Activated CD4-positive, alpha-beta T cell treated with anti-CD3 and anti-CD28 coated beads, Interleukin-2, amount 50 U/mL, for 24 hours (primary cell): Measurements from ENCODE around the gene NHLRC4.
A peak's percentile ranks its signal among the peaks of the same experiment; 100 is the strongest.
"Not testable (repeated sequence)": the region's sequence is repeated elsewhere in the genome, so short reads cannot be mapped to it uniquely, and the experiment has no call there.

Source experiments
- DNase-seq, 2 donors: peaks; one replicate each; pipeline ENCODE4 v3.0.0-alpha.2; 2020; ENCODE audit warnings: low read depth in 1 of 2, low spot score in 1 of 2

NHLRC4 gene

DNA sequence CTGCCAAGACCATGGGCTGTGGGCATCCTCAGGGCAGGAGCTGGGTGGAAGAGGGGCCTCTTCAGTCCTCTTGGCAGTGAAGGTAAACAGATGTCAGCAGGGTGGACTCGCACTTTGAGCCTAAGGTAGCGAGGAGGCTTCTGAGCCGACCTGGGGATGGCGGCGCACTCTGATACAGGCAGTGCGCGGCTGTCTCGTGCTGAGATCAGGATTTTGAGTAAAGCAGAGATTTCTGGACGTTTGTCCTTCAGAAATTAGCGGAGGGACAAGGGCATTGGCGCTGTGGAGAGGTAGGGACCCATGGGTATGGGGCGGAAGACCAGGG is 29.9 kb downstream of the NHLRC4 start:
- no peak for DNase-seq

DNA sequence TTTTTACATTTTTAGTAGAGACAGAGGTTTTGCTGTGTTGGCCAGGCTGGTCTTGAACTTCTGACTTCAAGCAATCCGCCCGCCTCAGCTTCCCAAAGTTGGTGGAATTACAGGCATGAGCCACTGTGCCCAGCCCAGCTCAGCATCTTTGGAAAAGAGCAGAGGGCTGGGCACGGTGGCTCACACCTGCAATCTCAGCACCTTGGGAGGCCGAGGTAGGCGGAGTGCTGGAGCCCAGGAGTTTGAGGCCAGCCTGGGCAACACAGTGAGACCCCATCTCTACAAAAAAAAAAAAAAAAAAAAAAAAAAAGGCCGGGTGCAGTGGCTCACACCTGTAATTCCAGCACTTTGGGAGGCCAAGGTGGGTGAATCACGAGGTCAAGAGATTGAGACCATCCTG is 30.9 kb downstream of the NHLRC4 start:
- DNase-seq = not testable (repeated sequence)

DNA sequence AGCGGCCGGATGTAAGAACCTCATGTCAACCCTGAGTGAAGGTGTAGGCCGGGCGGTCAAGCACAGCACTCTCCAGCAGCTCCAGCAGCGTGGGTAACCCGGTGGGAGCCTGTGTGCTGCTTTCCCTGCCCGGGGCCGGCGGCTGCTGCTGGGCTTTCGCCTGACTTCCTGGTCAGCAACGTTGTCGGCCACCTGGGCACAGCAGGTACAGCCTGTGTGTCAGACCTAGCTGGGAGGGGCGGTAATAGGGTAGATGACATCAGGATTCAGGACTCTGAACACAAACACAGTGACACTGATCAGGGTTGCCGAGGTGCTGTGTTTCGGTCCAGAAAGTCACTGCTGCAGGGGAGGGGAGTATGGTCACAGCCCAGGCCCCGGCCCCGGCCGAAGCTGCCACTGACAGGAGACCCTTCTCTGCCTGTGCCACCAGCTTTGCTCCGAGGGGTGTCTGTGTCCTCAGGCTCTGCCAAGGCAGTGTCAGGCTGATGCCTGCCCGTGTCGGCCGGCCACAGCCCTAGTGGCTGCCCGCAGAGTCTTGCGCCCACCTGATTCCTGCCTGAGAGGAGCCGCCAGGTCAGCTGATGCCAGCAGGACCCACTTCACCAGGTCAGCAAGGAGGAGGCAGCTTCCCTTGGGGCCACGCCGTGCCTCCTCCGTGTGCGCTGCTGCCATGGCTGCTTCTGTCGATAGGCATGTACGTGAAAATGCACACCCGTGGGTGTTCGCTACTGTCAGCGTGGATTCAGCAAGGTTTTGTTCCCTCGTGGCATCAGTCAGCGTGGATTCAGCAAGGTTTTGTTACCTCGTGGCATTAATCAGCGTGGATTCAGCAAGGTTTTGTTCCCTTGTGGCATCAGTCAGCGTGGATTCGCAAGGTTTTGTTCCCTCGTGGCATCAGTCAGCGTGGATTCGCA is 32.3 kb downstream of the NHLRC4 start:
- no peak for DNase-seq

DNA sequence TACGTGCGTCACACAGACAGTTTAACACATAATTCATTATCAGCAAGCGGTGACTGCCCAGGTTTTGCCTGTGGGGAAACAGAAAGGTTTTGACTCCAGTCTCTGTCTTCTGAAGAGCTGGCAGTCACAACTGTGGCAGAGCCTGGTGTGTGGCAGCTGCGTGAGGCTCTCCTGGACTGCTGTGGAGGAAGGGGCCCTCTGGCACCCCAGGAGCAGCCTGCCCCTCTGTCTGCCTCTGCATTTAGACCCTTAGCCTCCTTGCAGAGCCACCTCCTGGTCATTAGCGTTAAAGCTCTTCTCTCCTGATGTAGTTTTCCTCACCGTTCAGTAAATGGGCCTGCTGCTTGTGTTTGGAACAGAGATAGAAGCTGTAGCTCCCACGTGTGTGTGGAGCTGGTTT is 34.0 kb downstream of the NHLRC4 start:
- DNase-seq = no peak

DNA sequence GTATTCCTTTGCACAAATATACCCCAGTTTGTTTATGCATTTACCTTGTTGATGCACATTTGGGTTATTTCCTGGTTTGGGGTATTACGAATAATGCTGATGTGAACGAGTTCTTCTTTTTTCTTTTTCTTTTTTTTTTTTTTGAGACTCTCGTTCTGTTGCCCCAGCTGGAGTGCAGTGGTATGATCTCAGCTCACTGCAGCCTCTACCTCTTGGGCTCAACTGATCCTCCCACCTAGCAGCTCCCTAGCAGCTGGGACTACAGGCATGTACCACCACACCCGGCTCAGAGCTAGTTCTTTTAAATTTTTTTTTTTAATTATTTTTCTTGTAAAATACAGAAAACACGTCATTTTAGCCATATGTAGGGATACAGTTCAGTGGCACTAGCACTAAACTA is 37.1 kb downstream of the NHLRC4 start:
- no peak for DNase-seq

DNA sequence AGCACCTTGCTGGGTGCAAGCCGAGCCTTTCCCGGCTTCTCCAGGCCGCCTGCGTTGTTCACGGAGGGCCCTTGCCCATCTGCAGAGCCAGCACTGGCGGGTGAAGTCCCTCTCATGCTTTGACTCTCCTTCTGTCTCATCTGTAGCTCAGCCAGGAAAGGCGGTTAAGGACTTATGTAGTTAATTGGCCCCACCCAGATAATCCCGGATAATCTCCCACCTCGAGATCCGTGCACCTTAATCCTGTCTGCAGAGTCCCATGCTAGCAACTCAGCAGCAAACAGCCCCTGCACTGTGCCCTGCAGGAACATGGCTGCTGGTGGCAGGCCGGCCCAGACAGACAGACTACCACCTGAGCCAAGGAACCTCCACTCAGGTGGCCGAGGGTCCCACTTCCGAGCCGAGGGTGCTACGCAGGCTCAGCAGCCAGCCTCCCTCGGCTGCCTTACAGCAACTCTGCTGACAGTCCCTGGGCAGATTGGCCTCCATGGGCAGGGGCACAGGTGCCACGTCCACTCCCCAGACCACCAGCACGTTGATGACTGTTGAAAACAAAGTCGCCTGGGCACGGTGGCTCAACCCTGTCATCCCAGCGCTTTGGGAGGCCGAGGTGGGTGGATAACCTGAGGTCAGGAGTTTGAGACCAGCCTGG is 40.0 kb downstream of the NHLRC4 start:
- no peak for DNase-seq

DNA sequence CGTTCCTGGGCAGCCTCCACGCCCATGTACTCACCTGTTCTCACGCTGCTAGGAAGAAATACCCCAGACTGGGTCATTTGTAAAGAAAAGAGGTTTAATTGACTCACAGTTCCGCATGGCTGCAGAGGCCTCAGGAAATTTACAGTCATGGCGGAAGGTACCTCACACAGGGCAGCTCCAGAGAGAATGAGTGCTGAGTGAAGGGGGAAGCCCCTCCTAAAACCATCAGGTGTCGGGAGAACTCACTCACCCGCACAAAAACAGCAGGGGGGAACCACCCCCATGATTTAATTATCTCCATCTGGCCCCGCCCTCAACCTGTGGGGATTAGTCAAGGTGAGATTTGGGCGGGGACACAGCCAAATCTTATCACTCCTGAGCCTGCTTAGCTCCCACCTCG is 41.2 kb downstream of the NHLRC4 start:
- DNase-seq = peak in 1 of 2 donors; percentile 32

DNA sequence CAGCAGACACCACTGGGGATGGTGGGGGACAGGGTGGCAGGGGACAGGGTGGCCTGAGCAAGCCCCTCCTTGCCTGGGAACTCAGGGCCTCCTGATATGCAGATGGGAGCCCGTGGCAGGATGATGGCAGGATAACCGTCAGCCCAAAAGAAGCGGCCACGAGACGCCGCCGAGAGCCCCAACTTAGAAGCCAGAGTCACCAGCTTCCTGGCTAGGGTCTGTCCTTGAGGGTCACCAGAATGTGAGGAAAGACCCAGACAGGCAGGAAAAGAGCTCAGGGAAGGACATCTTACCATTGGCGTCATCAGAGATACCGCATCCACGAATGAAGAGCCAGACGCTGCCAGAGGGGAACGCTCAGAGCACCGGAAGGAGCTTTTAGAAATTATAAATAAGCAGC is 42.5 kb downstream of the NHLRC4 start:
- no peak for DNase-seq

DNA sequence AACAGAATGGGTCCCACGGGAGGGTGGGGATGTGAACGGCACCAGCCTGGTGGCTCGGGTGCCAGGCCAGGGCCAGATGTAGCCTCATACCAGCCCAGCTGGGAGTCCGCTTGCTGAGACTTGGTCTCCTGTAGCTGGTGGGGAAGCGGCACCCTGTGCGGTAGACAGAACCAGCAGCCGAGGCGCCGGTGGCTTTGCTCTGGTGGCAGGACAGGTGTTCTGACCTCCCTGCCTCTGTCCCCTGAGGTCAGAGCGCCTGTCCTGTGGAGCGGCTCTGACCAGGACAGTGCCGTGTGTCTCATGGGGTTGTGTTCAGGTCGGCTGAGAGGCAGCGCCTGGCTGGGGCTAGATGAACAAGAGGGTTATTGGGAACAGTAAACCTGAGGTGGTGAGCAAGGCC is 43.2 kb downstream of the NHLRC4 start:
- no peak for DNase-seq

DNA sequence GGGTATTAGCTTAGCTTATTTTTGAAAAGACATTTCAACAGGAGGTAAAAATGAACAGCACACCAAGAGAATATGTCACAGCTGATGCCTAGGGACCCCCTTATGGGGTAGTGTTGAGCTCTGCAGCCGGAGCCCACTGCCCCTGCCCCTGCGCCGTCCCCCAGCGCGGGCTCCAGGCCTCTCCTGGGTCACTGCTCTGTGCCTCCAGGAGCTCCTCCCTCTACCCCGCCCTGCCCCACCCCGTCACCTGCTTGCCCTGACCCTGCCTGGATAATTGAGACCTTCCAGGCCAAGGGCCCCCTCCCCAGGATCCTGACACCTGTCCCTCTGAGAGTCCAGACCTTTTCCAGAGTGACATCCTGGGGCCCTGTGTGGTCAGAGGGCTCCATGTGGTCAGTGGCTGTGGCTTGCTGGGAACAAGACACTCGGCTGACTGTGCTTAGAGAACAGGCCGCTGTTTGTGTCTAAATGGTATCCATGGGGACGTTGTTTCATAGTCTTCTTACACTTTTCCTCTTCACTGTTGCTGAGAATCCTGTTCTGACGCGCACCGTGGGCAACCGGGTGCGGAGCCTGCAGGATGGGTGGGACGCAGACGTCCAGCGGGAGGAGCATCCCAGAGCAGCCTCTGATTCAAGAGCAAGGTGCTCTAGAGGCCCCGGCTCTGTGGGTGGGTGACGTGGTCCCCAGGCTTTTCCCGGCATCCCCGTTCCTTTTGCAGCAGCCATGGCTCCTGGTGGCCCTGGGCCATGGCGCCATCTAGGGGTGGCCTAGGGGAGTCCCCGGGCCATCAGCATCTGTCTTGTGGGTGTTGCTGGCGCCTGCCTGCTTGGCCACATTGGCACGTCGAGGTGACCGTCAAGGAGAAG is 43.9 kb downstream of the NHLRC4 start:
- DNase-seq = peak; percentile 29 to 32

DNA sequence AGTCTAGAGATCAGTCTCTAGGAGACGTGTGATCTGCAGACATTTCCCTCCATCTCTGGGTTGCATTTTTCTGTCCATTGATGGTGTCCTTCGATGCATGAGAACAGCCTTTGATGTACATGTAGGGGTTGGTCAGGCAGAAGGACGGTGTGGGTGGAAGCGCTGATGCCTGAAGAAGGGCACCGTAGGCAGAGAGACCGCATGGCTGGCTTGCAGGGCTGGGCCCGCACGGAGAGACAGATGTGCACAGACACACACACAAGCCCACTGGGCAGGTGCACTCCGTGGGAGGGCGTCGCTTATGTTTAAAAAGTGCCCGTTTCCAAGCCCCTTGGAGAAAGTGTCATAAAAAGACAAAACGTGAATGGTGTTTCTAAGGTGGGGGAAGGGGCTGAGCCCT is 48.3 kb downstream of the NHLRC4 start:
- DNase-seq = no peak

DNA sequence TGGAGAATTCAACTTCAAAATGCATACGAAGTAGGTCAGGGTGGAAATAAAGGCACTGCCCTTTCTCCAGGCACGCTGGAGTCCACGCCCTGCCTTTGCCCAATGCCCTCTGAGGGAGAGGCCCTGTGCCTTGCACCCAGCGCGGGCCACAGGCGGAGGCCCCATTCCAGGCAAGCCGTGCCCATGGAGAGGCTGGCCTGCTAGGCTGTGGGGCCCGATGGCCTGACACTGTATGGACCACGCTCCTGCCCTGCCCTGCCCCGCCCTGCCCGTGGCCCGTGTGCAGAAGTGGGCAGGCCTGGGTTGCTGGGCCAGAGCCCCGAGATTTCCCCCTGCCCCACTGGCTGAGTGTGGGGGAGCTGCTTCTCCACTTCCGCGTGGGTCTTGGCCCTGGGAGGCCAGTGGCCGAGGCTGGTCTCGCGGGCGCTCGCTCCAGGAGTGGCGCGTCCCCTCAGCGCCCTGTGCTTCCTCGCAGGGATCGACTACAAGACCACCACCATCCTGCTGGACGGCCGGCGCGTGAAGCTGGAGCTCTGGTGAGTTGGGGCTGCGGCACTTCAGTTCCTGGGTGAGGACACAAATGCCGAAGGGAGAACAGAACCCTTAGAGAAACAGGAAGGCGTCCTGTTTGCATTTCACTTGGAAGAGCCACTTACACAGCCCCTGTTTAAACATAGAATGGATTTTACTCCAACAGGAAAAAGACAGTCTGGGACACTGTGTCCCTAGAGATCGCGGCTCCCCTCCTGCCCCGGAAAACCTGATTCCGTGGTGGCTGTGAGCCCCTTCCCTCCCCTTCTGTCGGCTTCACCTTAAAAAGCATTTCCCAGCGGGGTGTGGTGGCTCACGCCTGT is 50.2 kb downstream of the NHLRC4 start:
- DNase-seq = no peak

DNA sequence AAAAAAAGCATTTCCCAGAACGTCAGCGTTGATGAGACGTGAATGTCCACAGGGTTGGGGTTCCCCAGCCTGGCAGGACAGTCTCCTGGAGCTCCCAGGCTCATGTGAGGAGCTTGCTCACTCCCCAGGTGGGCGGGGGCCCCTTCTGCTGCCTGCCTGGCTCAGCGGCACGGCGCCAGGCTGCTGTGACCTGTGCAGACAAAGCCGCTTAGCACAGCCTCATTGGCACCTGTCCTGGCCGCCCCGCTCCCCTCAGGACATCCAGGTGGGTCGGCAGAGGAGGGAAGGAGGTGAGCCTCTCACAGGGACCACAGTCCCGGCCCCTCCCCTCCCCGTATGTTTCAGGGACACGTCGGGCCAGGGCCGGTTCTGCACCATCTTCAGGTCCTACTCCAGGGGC is 51.0 kb downstream of the NHLRC4 start:
- DNase-seq = no peak
